8988T (cell line): ENCODE data around the gene KMT2E.
"Not testable (repeated sequence)": the region's sequence is repeated elsewhere in the genome, so short reads cannot be mapped to it uniquely, and the experiment has no call there.

Experiments used
- DNase-seq: peaks from one replicate; pipeline ENCODE4 v3.0.0; 2011

The KMT2E gene, protein sequence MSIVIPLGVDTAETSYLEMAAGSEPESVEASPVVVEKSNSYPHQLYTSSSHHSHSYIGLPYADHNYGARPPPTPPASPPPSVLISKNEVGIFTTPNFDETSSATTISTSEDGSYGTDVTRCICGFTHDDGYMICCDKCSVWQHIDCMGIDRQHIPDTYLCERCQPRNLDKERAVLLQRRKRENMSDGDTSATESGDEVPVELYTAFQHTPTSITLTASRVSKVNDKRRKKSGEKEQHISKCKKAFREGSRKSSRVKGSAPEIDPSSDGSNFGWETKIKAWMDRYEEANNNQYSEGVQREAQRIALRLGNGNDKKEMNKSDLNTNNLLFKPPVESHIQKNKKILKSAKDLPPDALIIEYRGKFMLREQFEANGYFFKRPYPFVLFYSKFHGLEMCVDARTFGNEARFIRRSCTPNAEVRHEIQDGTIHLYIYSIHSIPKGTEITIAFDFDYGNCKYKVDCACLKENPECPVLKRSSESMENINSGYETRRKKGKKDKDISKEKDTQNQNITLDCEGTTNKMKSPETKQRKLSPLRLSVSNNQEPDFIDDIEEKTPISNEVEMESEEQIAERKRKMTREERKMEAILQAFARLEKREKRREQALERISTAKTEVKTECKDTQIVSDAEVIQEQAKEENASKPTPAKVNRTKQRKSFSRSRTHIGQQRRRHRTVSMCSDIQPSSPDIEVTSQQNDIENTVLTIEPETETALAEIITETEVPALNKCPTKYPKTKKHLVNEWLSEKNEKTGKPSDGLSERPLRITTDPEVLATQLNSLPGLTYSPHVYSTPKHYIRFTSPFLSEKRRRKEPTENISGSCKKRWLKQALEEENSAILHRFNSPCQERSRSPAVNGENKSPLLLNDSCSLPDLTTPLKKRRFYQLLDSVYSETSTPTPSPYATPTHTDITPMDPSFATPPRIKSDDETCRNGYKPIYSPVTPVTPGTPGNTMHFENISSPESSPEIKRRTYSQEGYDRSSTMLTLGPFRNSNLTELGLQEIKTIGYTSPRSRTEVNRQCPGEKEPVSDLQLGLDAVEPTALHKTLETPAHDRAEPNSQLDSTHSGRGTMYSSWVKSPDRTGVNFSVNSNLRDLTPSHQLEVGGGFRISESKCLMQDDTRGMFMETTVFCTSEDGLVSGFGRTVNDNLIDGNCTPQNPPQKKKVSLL (N-terminal part only)

DNA sequence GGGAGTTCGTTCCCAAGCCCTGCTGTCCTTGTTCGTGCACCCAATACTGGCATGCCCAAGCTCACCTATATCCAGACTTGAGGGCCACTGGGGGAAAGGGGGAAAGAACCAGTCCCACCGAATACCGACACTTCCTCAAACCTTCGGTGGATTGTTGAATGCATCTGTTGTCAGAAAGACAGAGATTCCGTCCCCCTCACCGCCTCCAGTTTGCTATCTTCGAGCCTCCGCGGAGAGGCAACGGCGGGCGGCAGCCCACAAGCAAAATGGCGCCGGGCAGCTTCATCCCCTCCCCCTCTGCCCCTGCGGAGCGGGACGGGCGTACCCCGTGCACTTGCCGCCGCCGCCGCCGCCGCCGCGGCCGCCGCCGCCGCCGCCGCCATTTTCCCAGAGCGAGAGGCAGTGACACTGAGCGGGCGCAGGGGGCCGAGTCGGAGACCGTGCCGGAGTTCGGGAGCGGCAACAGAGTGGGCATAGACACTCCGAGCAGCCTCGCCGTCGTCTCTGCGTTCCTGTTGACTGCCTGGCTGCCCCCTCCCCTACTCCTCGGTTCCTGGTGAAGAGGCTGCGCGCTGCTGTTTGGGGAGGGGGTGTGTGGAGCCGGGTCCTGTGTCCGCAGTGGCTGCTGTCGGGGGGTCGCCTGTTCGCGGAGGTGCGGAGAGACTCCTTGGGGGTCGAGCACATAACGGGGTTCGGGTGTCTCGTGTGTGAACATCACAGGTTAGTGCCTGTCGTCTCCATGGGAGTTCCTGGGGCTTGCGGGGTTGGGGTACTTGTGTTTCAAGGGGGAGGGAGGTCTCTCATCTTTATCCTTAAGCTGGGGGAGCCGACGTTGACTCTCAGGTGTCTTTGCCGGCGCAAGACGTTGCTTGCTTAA, at the start of gene KMT2E:
KMT2E (plus strand) TSS at position 390 of the 877 bp plus-strand sequence. CDS start 26,748 bp downstream, outside the sequence.
- peak; percentile 34 for DNase-seq

DNA sequence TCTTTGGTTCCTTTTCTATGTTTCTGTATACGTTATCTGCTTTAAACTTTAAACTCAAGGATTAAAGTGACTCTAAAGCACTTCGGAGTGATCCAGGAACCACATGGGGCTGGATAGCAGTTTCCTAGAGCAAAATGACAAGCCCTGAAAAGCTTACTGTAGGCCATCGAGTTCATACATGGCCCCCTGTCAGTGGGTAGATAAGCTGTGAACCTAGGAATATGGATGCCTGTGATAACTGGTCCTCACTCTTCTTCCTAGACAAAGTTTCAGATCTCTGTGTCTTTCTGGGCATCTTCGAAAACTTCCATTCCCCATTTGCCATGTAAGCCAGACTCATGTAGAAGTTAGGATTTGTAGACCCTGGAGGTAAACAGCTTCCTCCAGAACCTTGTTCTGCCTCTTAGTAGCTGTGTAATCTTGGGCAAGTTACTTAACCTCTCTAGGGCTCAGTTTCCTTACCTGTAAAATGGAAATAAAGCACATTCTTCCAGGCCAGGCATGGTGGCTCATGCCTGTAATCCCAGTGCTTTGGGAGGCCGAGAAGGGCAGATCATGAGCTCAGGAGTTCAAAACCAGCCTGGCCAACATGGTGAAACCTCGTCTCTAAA, 49.3 kb upstream of the KMT2E start:
- DNase-seq, result no peak

DNA sequence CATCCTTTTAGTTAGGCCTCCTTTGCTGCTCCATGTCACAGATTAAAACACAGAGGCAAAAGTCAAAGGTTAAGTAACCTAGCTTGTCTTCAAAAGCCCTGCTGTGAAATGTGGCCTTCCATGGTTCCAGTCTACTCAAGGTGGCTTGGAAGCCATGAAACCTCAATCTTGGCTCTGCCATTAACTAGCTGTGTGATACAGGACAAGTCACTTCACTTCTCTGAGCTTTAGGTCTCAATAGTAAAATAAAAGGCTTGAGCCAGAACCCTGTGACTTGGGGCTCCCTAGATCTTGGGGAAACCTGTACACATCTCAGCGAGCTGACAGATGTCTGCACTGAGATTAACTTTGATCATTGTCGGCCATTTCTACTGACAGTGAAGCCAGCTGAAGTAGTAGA, 48.0 kb upstream of the KMT2E start:
- no peak for DNase-seq

DNA sequence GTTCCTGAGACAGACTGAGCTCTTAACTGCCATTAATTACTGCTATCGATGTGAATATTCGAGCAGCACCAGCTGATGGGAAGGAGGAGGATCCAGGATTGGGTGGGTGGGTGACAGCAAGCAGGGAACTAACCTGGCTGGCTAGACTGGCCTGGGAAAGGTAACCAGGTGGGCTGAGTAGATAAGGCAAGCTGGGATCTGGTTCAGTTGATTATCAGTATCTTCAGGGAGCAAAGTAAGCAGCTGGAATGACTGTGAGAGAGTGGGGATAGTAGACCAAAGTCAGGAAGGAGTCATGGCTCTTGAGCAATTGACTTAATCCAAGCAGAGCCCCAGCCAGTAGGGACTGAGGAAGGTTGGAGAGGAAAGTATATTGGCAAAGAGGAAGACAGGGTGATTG, 46.9 kb upstream of the KMT2E start:
- DNase-seq, result no peak

DNA sequence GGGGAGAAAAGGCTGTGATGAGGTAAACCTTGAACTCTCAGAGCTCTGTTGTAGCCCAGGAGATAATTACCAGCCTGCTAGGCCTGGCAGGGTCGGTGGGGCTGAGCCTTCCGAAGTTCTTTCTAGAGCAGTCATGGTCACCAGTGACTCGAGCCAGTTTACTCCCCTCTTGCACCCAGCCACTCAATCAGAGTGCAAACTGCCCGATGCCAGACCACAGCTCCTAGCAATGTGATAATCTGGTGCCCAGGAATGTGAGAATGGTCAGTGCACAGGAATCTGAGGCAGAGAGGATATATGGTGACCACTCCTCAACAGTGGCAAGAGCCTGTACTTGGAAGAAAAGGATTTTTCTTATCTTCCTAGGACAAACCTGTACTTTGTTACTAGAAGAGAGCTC, 46.4 kb upstream of the KMT2E start:
- no peak for DNase-seq

DNA sequence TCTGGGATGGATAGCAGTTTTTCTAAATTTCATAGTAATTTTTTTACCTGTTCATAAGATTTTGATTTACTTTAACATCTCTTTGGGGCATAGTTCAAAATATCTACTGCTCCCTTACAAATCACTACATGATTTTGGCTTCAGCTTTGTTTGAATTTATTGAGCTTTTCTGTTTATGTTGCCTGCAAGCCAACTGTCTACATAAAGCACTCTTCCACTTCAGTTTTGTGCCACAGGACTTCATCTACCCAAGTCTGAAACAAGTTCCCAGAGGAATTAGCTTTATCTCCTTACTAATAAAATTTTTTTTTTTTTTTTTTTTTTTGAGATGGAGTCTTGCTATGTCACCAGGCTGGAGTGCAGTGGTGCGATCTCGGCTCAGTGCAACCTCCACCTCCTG, 45.4 kb upstream of the KMT2E start:
- DNase-seq, result no peak

DNA sequence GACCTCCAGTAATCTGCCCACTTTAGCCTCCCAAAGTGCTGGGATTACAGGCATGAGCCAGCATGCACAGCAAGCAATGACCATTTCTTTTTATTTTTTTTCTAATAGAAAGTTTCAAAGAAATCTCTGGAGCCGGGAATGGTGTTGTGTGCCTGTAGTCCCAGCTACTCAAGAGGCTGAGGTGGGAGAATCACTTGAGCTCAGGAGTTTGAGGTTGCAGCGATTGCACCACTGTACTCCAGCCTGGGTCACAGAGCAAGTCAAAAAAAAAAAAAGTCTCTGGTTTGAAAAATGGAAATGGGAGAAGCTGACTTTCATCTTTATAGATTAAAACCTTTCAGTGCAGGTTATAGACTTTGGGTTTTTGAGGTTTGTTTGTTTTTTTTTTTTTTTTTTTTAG, 44.8 kb upstream of the KMT2E start:
- DNase-seq, result no peak

DNA sequence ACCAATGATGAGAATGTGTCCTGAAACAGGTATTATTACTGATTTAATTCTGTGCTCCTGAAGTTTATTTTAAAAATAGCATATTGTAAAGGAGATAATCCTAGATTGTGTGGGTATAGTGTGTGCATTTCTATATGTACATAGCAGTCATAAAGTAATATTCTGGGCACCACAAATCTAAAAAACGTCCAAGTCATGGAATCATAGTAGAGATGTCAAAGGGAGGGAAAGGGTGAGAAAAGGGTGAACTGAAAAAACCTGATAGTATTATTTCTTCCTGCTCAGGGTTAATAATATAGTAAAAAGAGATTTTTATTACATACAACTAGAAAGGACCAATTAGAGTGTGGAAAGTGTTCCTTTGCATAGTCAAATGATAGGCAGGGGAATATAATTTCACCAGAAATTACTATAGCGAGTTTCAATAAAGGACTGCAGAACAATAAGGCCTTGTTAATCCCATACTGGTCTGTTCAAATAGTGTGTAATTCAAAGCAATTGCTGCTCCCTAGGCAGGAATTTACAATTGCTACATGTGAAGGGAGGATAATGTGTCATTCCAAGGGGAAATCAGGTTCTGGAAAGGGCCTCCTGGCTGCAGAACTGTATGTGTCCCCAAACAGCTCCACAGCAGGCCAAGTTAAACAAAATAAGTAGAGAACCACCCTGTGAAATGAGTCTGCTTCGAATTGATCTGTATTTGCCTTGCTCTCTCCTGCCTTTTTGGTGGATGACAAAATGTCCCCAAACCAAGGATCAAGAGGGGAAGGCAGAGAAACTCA, 42.5 kb upstream of the KMT2E start:
- DNase-seq, result no peak

DNA sequence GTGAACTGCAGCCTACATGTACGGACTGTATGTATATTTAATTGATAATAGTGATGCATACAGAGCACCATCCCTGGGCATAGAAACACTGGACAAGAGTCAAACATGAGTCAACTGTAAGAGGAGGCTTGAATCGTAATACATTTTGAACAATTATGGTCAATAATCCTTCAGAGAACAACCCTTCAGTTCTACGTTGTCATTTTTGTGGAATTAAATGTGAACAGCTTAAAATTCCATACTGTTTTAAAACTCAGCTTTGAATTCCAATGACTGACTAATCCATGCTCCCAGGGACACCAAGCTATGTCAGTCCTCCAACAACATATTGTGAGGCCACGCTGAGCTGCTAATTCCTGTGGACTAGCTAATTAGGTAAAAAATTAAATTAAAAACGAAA, 41.5 kb upstream of the KMT2E start:
- no peak for DNase-seq

DNA sequence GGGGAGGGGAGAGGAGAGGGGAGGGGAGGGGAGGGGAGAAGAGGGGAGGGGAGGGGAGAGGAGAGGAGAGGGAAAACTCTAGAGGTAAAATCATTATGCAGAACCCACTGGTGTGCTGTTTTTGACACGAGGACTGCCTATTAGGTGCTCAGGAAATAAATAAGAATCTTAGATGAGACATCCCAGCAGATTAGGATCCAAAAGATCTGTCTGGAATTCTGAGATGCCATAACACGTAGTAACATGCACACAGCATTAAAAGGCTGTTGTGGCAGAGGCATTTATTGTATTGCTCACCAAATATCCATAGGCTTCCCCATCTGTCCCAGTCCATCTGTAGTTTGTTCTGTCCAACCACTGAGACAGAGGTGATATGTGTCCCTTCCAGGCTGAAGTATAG, 40.8 kb upstream of the KMT2E start:
- DNase-seq, result no peak

DNA sequence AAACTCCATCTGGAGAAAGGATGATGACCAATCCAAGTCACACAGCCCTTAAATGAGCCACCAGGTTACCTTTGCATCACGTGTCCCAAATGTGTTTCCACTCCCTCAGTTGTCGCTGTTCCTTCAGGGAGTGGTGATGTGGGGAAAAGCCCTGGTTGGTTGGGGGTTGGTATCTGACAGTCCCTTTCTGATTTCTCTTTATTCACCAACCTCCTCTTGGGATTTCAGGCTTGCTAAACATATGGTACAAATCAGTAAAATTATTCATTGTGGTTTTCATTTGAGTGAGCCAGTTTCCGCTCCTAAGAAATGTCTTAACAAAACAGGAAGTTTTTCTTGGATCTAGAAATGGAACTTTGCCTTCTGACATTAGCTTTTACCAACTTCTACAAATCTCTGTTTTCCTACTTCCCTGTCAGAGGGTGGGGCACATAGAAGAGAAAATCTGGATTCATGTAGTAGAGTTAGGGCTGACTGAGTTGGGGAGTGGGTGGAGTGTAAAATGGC, 40.0 kb upstream of the KMT2E start:
- DNase-seq, result no peak

DNA sequence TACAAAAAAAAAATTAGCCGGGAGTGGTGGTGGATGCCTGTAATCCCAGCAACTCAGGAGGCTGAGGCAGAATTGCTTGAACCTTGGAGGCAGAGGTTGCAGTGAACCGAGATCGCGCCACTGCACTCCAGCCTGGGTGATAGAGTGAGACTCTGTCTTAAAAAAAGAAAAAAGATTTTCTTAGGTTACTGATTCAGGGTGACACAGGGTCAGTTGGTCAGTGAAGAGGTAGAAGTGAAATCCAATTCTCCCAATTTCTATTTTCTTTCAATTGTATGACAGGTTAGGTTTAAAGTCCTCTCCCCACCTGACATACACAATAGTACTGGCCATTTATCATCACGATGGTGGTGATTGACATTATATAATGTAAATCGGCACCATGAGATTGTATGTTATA, 38.5 kb upstream of the KMT2E start:
- DNase-seq, result not testable (repeated sequence)

DNA sequence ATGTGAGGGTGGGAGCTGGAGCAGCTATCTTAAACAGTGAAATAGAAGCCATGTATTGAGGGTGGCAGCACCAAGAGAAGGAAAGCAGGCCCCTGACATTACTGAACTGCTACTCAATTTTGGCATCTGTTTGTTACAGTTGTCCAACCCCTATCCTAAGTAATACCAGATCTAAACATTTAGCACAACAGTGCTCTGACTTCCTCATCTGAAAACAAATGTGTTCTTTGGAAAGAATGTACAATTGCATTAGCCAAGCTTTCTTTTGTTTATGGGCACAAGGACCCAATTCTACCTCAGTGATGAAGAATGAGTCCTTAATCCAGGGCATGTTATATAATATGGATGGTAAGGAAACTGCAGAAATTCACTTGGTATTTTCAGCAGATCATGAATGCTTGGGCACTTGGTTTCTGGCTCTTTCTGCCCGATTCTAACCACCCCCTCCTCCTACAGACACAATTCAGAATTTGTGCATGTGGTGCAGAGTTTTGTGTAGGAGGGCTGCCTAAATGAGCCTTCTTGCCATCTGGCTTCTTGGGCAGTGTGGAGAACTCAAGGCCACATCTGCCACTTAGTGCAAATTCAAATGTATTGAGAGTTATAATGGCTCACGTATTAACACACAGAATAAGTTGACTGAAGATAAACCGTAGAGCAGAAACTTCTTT, 36.9 kb upstream of the KMT2E start:
- no peak for DNase-seq

DNA sequence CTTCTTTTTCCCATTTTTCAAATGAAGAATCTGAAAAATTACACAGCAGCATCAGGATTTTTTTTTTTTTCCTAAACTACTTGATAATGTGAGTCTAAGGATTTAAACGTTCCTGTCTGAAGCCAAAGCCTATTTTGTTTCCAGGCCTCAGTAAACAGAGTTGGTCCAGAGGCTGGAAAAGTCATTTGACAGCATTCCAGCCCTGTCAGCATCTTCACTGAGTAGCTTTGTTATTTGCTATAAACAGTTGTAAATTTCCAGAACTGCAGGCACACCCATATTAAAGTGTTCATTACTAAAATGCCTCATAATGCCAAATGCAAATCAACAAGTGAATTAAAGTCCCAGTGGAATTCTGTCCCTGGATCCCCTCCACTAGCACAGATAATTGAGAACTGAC, 35.5 kb upstream of the KMT2E start:
- no peak for DNase-seq

DNA sequence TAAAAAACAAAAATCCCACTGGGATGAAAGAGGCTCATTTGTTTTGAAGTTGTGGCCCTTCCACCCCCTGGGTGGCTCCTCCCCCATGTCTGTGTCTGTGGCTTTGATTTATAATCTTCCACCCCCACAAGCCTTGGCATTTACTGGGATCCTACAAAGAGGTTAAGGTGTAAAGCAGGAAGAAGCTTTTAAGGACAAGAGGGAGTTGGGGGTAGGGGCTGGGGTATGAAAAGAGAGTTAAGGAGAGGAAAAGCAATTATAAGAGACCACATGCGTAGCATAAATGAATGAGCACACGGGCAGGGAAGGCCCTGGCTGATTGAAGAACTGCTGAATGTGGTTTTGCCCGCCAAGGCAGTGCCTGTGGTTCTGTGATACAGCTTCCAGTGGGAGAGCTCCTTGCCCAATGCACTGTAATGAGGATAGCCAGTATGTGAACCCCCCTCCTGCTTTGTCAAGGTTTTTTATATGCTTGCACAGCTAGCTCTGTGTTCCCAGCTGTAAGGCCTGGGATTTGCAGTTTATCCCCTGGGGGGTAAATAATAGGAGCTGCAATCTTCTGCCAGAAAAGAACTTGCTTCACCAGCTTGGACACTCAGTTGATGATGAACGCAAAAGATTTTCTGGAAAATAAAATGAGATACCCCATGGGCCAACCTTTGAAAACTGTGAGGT, 34.7 kb upstream of the KMT2E start:
- DNase-seq, result no peak

DNA sequence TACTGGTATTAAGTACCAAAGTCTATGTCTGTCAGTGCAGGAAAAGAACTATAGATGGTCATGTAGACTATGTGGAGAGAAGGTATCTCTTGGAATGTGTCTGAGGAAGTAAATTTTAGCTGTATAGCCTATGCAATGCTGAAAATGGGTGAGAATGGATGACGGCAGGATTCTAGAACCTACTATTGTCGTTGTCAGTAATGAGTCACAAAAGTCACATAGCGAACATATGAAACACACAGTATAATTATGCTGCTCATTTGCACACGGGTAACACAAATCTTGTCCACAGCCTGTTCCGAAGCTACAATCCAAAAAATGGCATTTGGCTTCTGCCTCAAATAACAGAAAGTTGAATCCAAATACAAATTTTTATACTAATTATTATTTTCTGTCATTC, 33.6 kb upstream of the KMT2E start:
- no peak for DNase-seq

DNA sequence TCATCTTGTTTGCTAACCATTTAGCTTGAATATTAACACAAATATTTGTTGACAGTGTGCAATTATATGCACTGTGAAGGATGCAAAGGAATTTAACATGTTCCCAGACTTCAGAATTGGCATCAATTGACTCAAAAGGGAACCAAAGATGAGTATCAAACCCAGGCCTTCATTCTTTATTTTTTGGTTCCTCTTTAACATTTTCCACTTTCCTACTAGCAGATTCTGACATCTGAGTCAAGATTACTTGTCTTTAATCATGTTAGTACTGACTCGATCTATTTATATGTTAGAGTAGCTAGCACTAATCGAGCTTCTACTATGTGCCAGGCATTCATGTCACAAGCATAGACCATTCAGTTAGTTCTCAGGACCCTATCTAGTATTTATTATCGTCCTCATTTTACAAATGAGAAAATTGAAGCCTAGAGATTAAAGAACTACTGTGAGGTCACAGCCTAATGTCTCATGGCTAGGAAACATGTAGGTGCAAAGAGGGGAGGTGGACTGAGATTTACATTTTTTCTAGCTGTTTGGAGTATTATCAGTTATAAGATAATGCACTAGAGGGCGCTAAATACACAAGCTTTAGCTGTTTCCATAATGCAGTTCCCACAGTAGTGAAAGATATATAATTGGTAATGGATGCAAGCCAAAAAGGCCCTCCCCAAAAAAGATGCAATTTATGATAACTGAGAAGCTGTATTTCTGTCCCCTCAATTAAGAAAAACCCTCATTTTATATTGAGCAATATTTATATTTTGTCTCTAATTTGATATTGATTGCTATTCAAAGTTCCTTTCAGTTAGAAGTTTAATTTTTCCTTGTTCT, 32.9 kb upstream of the KMT2E start:
- no peak for DNase-seq

DNA sequence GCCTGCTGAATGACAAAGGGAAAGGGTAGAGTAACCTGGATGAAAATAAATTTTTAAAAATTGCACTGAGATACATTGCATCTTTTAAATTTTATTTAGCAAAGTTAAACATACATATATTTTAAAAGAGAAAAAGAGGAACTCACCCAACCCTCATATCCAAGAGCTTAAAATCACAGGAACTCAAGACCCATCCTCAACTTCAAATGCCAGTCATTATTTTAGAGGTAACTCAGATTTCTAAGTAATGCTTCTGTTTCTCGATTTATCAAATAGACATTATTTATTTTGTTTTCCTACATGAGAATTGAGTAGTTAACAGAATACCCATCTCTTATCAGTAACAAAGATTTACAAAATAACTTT, 32.4 kb upstream of the KMT2E start:
- no peak for DNase-seq
